Measurements from ENCODE around the gene SLU7.
"Not testable (repeated sequence)": the region's sequence is repeated elsewhere in the genome, so short reads cannot be mapped to it uniquely, and the experiment has no call there.

Gene SLU7

GRCh38 chr5:160450164-160450932 lies 31.5 kb upstream of the SLU7 start:
- no peak for DNase-seq (ENCODE audit: low spot score)

GRCh38 chr5:160449458-160449857 lies 30.6 kb upstream of the SLU7 start:
- no peak for DNase-seq (ENCODE audit: low spot score)

- DNase-seq (ENCODE audit: low spot score) = no peak
Observed at GRCh38 chr5:160448886-160449285, 30.0 kb upstream of the SLU7 start.

GRCh38 chr5:160445751-160446150 lies 26.9 kb upstream of the SLU7 start:
- DNase-seq (ENCODE audit: low spot score) = no peak

DNA sequence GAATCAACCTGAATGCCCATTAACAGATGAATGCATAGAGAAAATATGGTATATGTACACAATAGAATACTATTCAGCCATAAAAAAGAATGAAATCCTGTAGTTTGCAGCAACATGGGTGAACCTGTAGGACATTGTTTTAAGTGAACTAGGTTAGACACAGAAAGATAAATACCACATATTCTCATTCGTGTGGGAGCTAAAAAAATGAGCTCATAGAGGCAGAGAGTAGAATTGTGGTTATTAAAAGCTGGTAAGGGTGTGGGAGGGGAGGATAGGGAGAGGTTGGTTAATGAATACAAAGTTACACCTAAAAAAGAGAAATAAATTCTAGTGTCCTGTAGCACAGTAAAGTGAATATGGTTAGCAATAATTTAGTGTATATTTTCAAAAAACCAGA lies 26.3 kb upstream of the SLU7 start:
- DNase-seq (ENCODE audit: low spot score) = no peak

- no peak for DNase-seq (ENCODE audit: low spot score)
Observed at GRCh38 chr5:160444407-160444806, 25.5 kb upstream of the SLU7 start.

- no peak for DNase-seq (ENCODE audit: low spot score)
Observed at GRCh38 chr5:160442824-160443431, 24.0 kb upstream of the SLU7 start.

DNA sequence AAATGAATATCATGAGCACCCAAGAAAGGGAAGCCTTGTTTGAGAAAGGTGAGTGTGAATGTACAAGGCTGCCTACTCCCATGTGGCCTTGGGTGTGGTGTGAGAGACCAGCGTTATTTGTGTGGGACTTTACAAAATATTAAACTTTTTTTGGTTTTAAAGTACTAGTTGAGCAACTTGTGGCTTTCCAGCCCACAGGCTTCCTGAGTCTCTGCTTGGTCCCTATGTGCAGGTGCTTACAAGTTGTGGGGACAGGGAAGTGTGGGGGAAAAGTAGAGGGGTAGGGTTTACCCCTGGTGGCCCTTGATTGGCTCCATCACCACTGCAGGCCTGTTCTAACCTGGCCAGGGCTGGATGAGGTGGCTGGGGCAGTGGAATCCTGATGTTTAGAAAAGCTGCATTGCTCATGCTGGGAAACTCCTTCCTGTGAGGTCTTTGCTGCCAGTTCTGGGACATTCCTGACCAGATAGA lies 22.5 kb upstream of the SLU7 start:
- no peak for DNase-seq (ENCODE audit: low spot score)

- peak; percentile 84 for DNase-seq (ENCODE audit: low spot score)
Observed at GRCh38 chr5:160439205-160439600, 20.3 kb upstream of the SLU7 start.

DNA sequence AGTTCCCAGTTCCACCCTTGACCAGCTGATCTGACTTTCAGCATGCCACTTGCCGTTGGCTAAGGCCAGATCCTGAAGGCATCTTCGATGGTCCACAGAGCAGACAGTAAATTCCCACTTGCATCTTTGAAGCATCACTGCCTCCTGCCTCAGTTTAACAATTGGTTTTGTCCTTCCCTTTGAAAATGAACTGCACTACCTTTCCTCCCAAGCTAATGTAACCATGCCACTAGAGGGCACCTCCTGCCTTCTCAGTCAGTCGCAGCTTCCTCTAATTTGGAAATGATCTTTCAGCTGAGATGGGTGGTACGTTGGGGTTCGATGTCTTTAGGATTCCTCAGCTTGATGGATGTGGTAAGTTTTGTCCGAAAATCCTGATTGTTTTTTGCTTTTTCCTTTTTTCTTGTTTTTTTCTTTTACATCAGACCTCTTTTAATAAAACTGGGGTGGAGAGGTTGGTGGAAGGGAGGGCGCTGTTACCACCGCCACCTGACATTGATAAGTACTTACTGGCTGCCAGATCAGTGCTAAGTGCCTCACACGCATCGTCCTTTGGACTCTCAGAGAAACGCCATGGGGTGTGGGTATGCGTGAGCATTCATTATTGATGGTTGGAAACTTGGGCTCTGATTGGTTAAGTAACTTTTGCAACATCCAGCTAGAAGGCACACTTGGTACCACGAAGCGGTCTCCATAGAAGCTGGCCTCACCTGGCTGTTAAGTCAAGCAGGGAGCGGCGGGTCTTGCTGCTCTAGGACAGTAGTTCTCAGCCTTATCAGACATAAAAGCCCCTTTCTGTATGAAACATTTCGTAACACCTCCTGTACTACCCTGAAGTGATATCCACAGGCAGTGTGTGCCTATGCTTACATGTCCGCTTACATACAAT lies 19.7 kb upstream of the SLU7 start:
- DNase-seq (ENCODE audit: low spot score) = peak; percentile 67

DNA sequence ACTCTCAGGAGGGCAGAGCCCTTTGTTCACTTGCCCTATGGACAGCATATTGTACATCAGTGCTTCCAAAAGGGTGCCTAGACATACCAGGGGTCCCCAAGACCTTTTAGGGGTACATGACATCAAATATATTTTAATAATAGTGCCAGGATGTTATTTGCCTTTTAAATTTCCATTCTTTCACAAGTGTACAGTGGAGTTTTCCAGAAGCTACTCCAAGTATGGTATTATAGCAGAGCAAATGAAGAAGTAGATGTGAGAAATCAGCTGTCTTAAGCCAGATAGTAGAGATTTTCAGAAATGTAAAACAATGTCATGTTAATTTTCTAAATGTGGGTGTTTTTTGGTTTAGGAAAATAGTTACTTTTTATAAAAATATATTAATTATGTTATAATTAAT lies 18.4 kb upstream of the SLU7 start:
- no peak for DNase-seq (ENCODE audit: low spot score)

DNA sequence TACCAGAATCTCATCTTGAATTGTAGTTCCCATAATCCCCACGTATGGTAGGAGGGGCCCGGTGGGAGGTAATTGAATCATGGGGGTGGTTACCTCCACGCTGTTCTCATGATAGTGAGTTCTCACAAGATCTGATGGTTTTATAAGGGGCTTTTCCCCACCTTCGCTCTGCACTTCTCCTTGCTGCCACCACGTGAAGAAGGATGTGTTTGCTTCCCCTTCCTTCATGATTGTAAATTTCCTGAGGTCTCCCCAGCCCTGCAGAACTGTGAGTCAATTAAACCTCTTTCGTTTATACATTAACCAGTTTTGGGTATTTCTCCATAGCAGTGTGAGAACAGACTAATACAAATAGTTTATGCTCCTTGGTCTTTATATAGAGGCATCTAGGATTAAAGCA lies 17.8 kb upstream of the SLU7 start:
- DNase-seq (ENCODE audit: low spot score) = not testable (repeated sequence)

- no peak for DNase-seq (ENCODE audit: low spot score)
Observed at GRCh38 chr5:160436017-160436416, 17.1 kb upstream of the SLU7 start.

DNA sequence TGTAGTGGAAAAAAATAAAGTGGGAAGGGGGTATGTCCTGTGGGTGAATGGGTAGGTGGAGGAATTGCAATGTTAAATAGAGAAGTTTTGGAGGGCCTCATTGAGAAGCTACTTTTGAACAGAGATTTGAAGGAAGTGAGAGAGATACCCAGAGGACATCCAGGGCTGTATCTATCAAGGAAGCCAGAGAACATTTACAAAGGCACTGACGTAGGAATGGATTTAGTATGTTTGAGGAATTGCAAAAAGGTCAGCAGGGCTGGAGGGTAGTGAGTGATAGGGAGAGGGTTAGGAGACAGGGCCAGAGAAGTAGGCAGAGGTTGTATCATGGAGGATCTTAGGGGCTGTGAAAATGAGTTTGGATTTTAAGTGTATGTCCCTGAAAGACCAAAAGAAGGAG lies 16.7 kb upstream of the SLU7 start:
- no peak for DNase-seq (ENCODE audit: low spot score)

GRCh38 chr5:160434022-160434531 lies 15.2 kb upstream of the SLU7 start:
- DNase-seq (ENCODE audit: low spot score) = no peak

DNA sequence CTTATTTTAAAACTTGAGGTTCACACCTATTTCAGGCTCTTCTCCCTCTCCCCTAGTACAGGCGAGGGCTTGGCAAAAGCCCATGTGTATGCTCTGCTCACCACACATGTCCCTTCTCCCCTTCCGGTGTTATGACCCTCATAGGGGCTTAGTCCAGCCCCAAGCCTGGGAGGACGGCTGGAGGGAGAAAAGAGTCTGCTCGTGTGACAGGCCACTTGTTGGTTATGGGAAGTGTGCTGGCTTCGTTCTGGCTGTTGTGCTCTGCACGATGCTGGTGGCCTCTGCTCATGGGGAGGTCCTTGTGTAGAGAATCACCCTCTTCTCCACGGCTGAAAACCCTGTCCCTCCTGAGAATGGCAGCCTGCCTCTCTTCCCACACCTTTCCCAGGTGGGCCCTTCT lies 13.9 kb upstream of the SLU7 start:
- no peak for DNase-seq (ENCODE audit: low spot score)

DNA sequence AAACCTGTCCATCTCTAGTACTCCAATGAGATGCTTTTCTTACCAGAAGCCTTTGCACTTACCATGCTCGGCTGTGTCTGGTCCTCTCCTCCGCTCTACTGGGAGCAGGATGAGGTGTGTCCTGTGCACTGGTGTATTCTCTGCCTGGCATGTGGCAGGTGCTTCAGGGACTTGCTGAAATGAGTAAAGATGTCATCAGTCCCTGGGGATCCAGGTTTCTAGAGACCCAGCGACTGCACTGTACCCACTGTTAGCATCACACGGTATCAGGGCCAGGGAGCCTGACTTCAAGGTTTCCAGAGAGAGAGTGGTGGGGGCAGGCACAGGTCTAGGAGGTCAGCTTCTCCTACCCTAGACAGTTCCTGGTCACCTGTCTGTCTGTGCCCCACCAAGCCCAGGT lies 13.3 kb upstream of the SLU7 start:
- no peak for DNase-seq (ENCODE audit: low spot score)

DNA sequence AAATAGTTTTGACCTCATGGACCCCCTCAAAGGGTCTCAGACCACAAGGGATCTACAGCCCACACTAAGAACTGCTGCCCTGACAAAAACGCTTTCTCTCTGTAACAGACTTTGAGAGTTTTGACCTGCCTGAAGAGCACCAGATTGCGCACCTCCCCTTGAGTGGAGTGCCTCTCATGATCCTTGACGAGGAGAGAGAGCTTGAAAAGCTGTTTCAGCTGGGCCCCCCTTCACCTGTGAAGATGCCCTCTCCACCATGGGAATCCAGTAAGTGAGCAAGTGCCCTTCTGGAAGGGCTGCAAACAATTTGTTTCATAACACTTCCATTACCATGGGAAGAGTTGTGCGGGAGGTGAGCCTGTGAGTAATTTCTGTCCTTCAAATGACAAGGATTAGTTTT lies 8.7 kb upstream of the SLU7 start:
- DNase-seq (ENCODE audit: low spot score) = no peak

- DNase-seq (ENCODE audit: low spot score) = peak; percentile 43
Observed at GRCh38 chr5:160423099-160423498, 4.2 kb upstream of the SLU7 start.

DNA sequence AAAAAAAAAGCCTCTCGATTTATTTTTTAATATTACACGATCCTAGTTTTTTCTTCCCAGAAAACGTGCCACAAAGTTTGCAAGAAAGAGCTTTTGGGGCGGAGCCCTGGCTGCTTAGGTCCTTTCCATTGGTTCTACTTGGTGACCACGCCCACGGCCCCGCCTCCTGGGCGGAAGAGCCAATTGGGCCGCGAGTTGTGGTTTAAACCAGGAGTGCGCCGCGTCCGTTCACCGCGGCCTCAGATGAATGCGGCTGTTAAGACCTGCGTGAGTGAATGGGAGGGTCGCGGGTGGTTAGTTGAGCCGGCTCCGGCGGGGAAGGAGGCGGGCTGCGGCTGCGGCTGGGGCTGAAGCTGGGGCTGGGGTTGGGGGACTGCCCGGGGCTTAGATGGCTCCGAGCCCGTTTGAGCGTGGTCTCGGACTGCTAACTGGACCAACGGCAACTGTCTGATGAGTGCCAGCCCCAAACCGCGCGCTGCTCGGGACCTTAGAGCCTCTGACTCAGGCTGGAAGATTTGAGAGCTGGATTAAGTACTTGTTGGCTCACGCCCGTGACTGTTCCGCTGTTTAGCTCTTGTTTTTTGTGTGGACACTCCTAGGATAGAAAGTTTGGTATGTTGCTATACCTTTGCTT lies 2.9 kb upstream of the SLU7 start, which contains the start of gene PTTG1:
Gene PTTG1 (plus strand): TSS at position 231 of the 634 bp plus-strand sequence. CDS start 458 bp downstream, outside the sequence.
- peak; percentile 95 for DNase-seq (ENCODE audit: low spot score)

GRCh38 chr5:160420331-160420610 lies 1.4 kb upstream of the SLU7 start:
- DNase-seq (ENCODE audit: low spot score) = no peak

Data from hematopoietic multipotent progenitor cell treated with erythropoietin and hydrocortisone succinate and interleukin-3 and kit ligand, for 17 days (in vitro differentiated cells).